Right atrium auricular region (tissue), 2 donors: ENCODE data around the gene PTGER4. TPM values are rescaled to one million over a fixed set of nuclear protein-coding genes. Genes with fewer than 3 reads are reported as not detected.

Experiments
- DNase-seq: peaks from one replicate; pipeline ENCODE4 v3.0.0-alpha.2; 2019; ENCODE audit warnings: low spot score
- H3K27ac ChIP-seq, 2 donors: fragments of 200-600 bp; sonication (generic); 1 replicate in 1 of 2; 2 replicates in 1 of 2; pipeline ENCODE4 v1.5.1; 2016 to 2019
- H3K27me3 ChIP-seq, 2 donors: fragments of 200-600 bp; sonication (generic); one replicate each; pipeline versions ENCODE4 v1.5.1 to v1.6.0; 2017 to 2019
- H3K36me3 ChIP-seq: fragments of 200-600 bp; sonication (generic); one replicate; pipeline ENCODE4 v1.5.1; 2016
- H3K4me1 ChIP-seq, 2 donors: fragments of 200-600 bp; sonication (generic); one replicate each; pipeline versions ENCODE4 v1.5.1 to v1.6.0; 2017 to 2019
- H3K4me3 ChIP-seq, 2 donors: fragments of 200-600 bp; sonication (generic); 1 replicate in 1 of 2; 2 replicates in 1 of 2; pipeline ENCODE4 v1.5.1; 2017 to 2019; ENCODE audit warnings: mild to moderate bottlenecking in 1 of 2, moderate library complexity in 1 of 2
- H3K9me3 ChIP-seq, 2 donors: fragments of 200-600 bp; sonication (generic); one replicate each; pipeline ENCODE4 v1.5.1; 2019
- CTCF ChIP-seq, 2 donors: fragments of 200-600 bp; sonication (generic); IDR thresholded peaks; one replicate each; pipeline ENCODE4 v1.5.1; 2019; ENCODE audit warnings: antibody characterized with exemption in 2 of 2
- total RNA-seq, 2 donors: library from RNA; depleted of rRNA; stranded (reverse); fragments of >200 nt; gene quantifications; one replicate each; pipeline ENCODE4 v1.1.0, GENCODE V29; 2016

Gene PTGER4
- total RNA-seq, 2 donors from 2014 or later, result 7.3 to 22.0 TPM

- Histone ChIP-seq H3K27me3 (no peaks in the 10 kb centered on the region), H3K27ac (no peak overlapping the region), H3K9me3 (no peaks in the 10 kb centered on the region), H3K36me3 (no peaks in the 10 kb centered on the region), H3K4me1 (no peaks in the 10 kb centered on the region), H3K4me3 (no peak overlapping the region)
- TF ChIP-seq CTCF (IDR thresholded peaks at IDR 0.05), result no peak
- DNase-seq, result no peak
Measured at GRCh38 chr5:40646266-40646665, 33.4 kb upstream of the PTGER4 start.

- Histone ChIP-seq H3K9me3 (no peaks in the 10 kb centered on the region), H3K27ac (no peak overlapping the region), H3K36me3 (no peaks in the 10 kb centered on the region), H3K4me3 (no peak overlapping the region), H3K4me1 (no peaks in the 10 kb centered on the region), H3K27me3 (no peaks in the 10 kb centered on the region)
- no peak for DNase-seq
- no peak for TF ChIP-seq CTCF (IDR thresholded peaks at IDR 0.05)
Measured at GRCh38 chr5:40648150-40648549, 31.6 kb upstream of the PTGER4 start.

GRCh38 chr5:40649463-40650030, 30.2 kb upstream of the PTGER4 start:
- H3K36me3 ChIP-seq, result no peaks in the 10 kb centered on the region
- no peaks in the 10 kb centered on the region for H3K4me1 ChIP-seq
- DNase-seq, result no peak
- TF ChIP-seq CTCF (IDR thresholded peaks at IDR 0.05), result no peak
- no peaks in the 10 kb centered on the region for H3K9me3 ChIP-seq
- no peak overlapping the region for H3K4me3 ChIP-seq
- no peak overlapping the region for H3K27ac ChIP-seq
- no peaks in the 10 kb centered on the region for H3K27me3 ChIP-seq

GRCh38 chr5:40651201-40651600, 28.5 kb upstream of the PTGER4 start:
- TF ChIP-seq CTCF (IDR thresholded peaks at IDR 0.05), result no peak
- H3K9me3 ChIP-seq, result no peaks in the 10 kb centered on the region
- no peak for DNase-seq
- no peak overlapping the region for H3K27ac ChIP-seq
- no peaks in the 10 kb centered on the region for H3K4me1 ChIP-seq
- H3K4me3 ChIP-seq, result no peak overlapping the region
- no peaks in the 10 kb centered on the region for H3K27me3 ChIP-seq
- no peaks in the 10 kb centered on the region for H3K36me3 ChIP-seq

GRCh38 chr5:40652441-40653220, 27.1 kb upstream of the PTGER4 start:
- no peak for DNase-seq
- Histone ChIP-seq H3K9me3 (no peaks in the 10 kb centered on the region), H3K27me3 (no peaks in the 10 kb centered on the region), H3K36me3 (no peaks in the 10 kb centered on the region), H3K4me1 (no peaks in the 10 kb centered on the region), H3K4me3 (no peak overlapping the region), H3K27ac (no peak overlapping the region)
- TF ChIP-seq CTCF (IDR thresholded peaks at IDR 0.05), result no peak
